GM18861 (cell line): Measurements from ENCODE around the gene NOL12.
"Not testable (repeated sequence)": the region's sequence is repeated elsewhere in the genome, so short reads cannot be mapped to it uniquely, and the experiment has no call there.

Experiments
- ATAC-seq: cut with Tn5 transposase; IDR thresholded peaks from one replicate; pipeline ENCODE4 v1.9.1; 2021; ENCODE audit not compliant: unreplicated experiment

Gene NOL12

GRCh38 chr22:37686002-37686982 is at the start of gene NOL12:
TSS of gene NOL12 (plus strand) at chr22:37686343. CDS start at chr22:37686393, 50 bp downstream.
- no peak for ATAC-seq

- no peak for ATAC-seq
Observed at GRCh38 chr22:37636949-37637273, 49.2 kb upstream of the NOL12 start.

GRCh38 chr22:37638391-37639069 is 47.6 kb upstream of the NOL12 start:
- no peak for ATAC-seq

GRCh38 chr22:37639070-37639760 is 46.9 kb upstream of the NOL12 start, which contains the start of gene SH3BP1:
TSS of gene SH3BP1 (plus strand) at chr22:37639669. CDS start at chr22:37639788, 119 bp downstream.
- no peak for ATAC-seq

- no peak for ATAC-seq
Observed at GRCh38 chr22:37639771-37640590, 46.2 kb upstream of the NOL12 start.

- no peak for ATAC-seq
Observed at GRCh38 chr22:37640591-37641560, 45.3 kb upstream of the NOL12 start.

- no peak for ATAC-seq
Observed at GRCh38 chr22:37641561-37641949, 44.6 kb upstream of the NOL12 start.

GRCh38 chr22:37643225-37643847 is 42.8 kb upstream of the NOL12 start:
- ATAC-seq: peak; percentile 43

- ATAC-seq: no peak
Observed at GRCh38 chr22:37647317-37647716, 38.8 kb upstream of the NOL12 start.

GRCh38 chr22:37647928-37648327 is 38.2 kb upstream of the NOL12 start:
- no peak for ATAC-seq

GRCh38 chr22:37650463-37651136 is 35.5 kb upstream of the NOL12 start:
- no peak for ATAC-seq

- ATAC-seq: no peak
Observed at GRCh38 chr22:37654563-37655251, 31.4 kb upstream of the NOL12 start.

- ATAC-seq: no peak
Observed at GRCh38 chr22:37655252-37655563, 30.9 kb upstream of the NOL12 start.

GRCh38 chr22:37656583-37656982 is 29.6 kb upstream of the NOL12 start:
- ATAC-seq: not testable (repeated sequence)

GRCh38 chr22:37657590-37658132 is 28.5 kb upstream of the NOL12 start:
- no peak for ATAC-seq

- ATAC-seq: peak; percentile 70
Observed at GRCh38 chr22:37658133-37659065, 27.7 kb upstream of the NOL12 start, which contains the start of gene PDXP. TSS of gene PDXP (plus strand) at chr22:37658723. CDS start at chr22:37658783, 60 bp downstream.
